OCI-LY7 (cell line): ENCODE results near the gene SLC38A9.

Source experiments
- EZH2phosphoT487 ChIP-seq: fragments of 200-600 bp; sonication (generic); IDR thresholded peaks from 2 replicates; pipeline ENCODE4 v1.6.1; 2018; ENCODE audit warnings: low read depth, borderline replicate concordance, mild to moderate bottlenecking, mixed run types, antibody characterized with exemption, low read length, moderate library complexity, mixed read lengths
- TF ChIP-seq, protein P1 (sequence below): fragments of 200-600 bp; sonication (generic); conservative IDR thresholded peaks from 2 replicates; pipeline ENCODE4 v1.5.1; 2014; ENCODE audit warnings: mild to moderate bottlenecking, antibody characterized with exemption, low read length, moderate library complexity, mixed read lengths

DNA sequence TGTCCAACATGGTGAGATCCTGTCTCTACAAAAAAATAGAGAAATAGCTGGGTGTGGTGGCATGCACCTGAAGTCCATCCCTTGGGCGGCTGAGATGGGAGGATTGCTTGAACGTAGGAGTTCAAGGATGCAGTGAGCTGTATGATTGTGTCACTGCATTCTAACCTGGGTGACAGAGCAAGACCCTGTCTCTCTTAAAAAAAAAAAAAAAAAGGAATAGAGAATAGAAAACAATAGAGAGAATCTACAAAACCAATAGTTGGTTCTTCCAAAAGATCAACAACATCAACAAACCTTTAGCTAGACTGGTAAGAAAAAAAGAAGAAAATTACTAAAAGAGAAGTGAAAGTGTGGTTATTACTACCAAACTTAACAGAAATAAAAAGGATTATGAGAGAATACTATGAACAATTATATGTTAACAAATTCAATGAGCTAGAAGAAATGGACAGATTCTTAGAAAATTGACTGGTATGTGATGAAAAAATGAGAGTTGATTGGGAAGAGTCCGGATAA, 8.1 kb upstream of the SLC38A9 start:
- TF ChIP-seq, protein P1, sequence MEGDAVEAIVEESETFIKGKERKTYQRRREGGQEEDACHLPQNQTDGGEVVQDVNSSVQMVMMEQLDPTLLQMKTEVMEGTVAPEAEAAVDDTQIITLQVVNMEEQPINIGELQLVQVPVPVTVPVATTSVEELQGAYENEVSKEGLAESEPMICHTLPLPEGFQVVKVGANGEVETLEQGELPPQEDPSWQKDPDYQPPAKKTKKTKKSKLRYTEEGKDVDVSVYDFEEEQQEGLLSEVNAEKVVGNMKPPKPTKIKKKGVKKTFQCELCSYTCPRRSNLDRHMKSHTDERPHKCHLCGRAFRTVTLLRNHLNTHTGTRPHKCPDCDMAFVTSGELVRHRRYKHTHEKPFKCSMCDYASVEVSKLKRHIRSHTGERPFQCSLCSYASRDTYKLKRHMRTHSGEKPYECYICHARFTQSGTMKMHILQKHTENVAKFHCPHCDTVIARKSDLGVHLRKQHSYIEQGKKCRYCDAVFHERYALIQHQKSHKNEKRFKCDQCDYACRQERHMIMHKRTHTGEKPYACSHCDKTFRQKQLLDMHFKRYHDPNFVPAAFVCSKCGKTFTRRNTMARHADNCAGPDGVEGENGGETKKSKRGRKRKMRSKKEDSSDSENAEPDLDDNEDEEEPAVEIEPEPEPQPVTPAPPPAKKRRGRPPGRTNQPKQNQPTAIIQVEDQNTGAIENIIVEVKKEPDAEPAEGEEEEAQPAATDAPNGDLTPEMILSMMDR, result no peak
- no peak for TF ChIP-seq EZH2phosphoT487
